ENCODE measurements around the gene PMAIP1. TPM values are rescaled to one million over a fixed set of nuclear protein-coding genes. Genes with fewer than 3 reads are reported as not detected.

The PMAIP1 gene
- total RNA-seq, 2 donors from 2014 or later: 2.1 to 4.1 TPM

DNA sequence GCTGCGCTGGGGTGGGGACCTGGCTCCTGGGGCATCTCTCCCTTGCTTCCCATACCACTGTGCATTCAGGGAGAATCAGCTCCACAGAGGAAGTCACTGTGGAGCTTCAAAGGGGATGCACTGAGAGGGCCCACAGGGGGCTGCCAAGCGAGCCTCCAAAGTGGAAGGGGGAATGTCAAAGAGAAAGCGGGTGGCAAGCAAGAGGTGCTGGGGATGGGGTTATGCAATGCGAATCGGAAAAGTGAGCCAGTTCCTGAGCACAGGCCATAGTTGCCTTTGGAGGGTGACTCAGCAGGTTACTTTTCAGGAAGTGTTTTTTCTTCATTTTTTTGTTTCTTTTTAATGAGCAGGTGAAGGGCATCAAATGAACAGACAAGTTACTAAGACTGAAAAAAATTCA lies 17.6 kb downstream of the PMAIP1 start:
- intact Hi-C loops (cut with DNase I): no loop called here
- DNase-seq (ENCODE audit: low spot score): no peak
- Histone ChIP-seq H3K4me1 (replicated peaks) (no peaks in the 10 kb centered on the region), H3K36me3 (no peaks in the 10 kb centered on the region), H3K27ac (no peak overlapping the region), H3K4me3 (no peak overlapping the region), H3K27me3 (replicated peaks; ENCODE audit: insufficient read depth) (no peaks in the 10 kb centered on the region), H3K9me3 (no peaks in the 10 kb centered on the region)
- WGBS: 81% methylated on average over 5 of the region's 5 CpGs
- TF ChIP-seq POLR2AphosphoS5 (IDR thresholded peaks at IDR 0.05) (no peak), CTCF (IDR thresholded peaks at IDR 0.05) (no peak), POLR2A (IDR thresholded peaks at IDR 0.05) (no peak)

DNA sequence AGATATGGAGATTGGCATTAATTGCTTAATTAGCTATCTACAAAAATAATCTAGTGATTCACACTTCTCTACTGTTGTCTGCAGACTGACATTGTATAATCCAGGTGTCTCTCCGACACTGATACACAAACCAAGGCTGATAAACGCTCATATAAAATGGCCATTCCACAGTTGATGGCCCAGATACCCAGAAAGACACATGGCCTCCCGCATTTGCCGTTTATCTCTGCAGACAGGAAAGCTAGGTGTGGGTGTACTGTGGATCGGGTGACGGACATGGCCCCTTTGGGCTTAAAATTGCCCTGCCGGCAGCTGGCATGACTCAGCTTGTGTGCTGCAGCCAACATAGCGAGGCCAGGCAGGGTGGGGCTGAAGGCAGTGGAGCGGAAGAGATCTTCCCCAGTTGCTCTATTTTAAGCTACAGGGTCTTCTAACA lies 18.5 kb downstream of the PMAIP1 start:
- DNase-seq (ENCODE audit: low spot score): no peak
- no peaks in the 10 kb centered on the region for H3K9me3 ChIP-seq
- intact Hi-C loops (cut with DNase I): no loop called here
- H3K27ac ChIP-seq: no peak overlapping the region
- no peaks in the 10 kb centered on the region for H3K4me1 ChIP-seq (replicated peaks)
- no peaks in the 10 kb centered on the region for H3K36me3 ChIP-seq
- TF ChIP-seq CTCF (IDR thresholded peaks at IDR 0.05) (no peak), POLR2A (IDR thresholded peaks at IDR 0.05) (no peak), POLR2AphosphoS5 (IDR thresholded peaks at IDR 0.05) (no peak)
- 27% methylated on average over 9 of the region's 9 CpGs for WGBS
- no peaks in the 10 kb centered on the region for H3K27me3 ChIP-seq (replicated peaks; ENCODE audit: insufficient read depth)
- no peak overlapping the region for H3K4me3 ChIP-seq

GRCh38 chr18:59918997-59919396 lies 19.2 kb downstream of the PMAIP1 start:
- no peaks in the 10 kb centered on the region for H3K4me1 ChIP-seq (replicated peaks)
- no peak overlapping the region for H3K27ac ChIP-seq
- TF ChIP-seq POLR2AphosphoS5 (IDR thresholded peaks at IDR 0.05) (no peak), CTCF (IDR thresholded peaks at IDR 0.05) (no peak), POLR2A (IDR thresholded peaks at IDR 0.05) (no peak)
- H3K4me3 ChIP-seq: no peak overlapping the region
- WGBS: 93% methylated on average over 6 of the region's 6 CpGs
- no peaks in the 10 kb centered on the region for H3K36me3 ChIP-seq
- intact Hi-C loops (cut with DNase I): no loop called here
- no peaks in the 10 kb centered on the region for H3K9me3 ChIP-seq
- no peaks in the 10 kb centered on the region for H3K27me3 ChIP-seq (replicated peaks; ENCODE audit: insufficient read depth)
- no peak for DNase-seq (ENCODE audit: low spot score)

DNA sequence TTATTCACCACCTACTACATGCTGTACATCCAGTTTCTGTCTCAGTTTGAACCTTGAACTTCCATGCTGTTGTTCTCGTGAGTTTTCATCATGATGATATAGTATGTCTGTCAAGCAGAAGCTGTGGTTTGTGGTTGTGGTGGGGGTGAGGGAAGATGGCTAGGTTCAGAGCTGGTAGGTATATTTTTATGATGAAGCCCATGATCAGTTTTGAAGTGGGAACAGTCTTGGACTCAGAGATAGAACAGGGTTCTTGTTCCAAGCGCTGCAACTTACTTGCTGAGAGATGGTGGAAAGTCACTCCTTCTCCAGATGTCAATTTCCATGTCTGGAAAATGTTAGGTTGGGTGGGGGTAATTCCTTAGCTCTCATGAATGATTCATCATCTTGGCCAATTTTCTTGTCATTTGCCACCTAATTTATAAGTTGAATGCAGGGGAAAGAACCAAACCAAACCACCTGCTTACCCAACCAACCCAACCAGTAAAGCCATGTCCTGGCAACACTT lies 21.6 kb downstream of the PMAIP1 start:
- H3K36me3 ChIP-seq: no peaks in the 10 kb centered on the region

More for the DNA sequence above, 21.6 kb downstream of the PMAIP1 start:
- Histone ChIP-seq H3K4me3 (no peak overlapping the region), H3K9me3 (no peaks in the 10 kb centered on the region), H3K4me1 (replicated peaks) (no peaks in the 10 kb centered on the region), H3K27me3 (replicated peaks; ENCODE audit: insufficient read depth) (no peaks in the 10 kb centered on the region), H3K27ac (no peak overlapping the region)
- no peak for DNase-seq (ENCODE audit: low spot score)
- TF ChIP-seq POLR2A (IDR thresholded peaks at IDR 0.05) (no peak), CTCF (IDR thresholded peaks at IDR 0.05) (no peak), POLR2AphosphoS5 (IDR thresholded peaks at IDR 0.05) (no peak)
- intact Hi-C loops (cut with DNase I): no loop called here
- 87% methylated on average over 2 of the region's 2 CpGs for WGBS
